ENCODE results near the gene ZBTB12.
"Not testable (repeated sequence)": the region's sequence is repeated elsewhere in the genome, so short reads cannot be mapped to it uniquely, and the experiment has no call there.

Gene ZBTB12

GRCh38 chr6:31874836-31875572, 26.9 kb downstream of the ZBTB12 start:
- no peak for DNase-seq

DNA sequence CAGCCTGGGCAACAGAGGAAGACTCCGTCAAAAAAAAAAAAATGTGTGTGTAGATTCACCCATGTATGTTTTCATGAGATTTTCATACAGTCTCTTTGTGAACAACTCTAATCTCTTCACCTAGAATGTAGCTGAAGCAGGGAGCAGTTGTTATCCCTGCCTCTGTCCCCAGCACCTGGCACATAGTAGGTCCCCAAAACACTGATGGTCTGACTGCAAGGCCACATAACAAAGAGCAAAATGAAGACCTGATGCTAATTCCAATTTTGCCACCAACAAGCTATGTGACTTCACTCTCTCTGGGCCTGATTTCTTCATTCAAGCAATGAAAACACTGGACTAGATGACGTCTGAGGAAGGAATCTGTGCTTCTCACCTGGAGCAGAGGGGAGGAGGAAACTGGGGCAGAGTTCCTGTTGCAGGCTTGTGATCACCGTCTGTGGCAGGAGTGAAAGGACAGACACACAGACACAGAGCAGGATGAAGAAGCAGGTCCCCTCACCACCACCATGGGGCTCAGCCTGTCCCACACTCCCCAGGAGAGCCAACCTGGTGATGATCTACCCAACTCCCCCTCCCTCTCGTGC, 27.7 kb downstream of the ZBTB12 start:
- DNase-seq: no peak

DNA sequence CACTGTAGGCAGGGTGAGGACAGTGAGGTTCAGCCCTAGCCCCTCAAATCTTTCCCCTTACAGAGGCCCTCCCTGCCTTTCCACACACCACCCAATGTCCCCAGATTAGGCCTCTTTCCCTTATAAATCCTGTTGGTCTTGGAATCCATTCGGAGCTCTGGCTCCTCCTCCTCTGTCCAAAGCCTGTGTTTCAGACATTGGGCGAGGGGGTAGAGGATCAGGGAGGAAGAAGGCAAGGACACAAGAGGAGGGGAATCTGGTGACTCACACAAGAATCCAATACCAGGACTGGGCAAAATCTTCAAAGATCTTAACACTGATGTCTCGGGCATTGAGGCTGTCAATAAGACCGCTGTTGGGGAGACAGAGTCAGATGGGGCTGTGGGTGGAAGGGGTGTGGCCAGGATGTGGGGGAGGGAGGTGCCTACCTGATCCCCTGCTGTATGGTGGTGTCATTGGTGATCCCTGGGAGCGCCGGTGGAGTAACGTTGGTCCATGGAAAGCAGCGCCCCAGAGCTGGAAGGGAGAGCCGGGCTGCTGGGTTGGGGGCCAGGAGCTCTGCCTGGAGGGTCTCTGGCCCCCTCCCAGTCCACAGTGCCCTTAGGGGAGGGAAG, 30.7 kb downstream of the ZBTB12 start:
- no peak for DNase-seq

DNA sequence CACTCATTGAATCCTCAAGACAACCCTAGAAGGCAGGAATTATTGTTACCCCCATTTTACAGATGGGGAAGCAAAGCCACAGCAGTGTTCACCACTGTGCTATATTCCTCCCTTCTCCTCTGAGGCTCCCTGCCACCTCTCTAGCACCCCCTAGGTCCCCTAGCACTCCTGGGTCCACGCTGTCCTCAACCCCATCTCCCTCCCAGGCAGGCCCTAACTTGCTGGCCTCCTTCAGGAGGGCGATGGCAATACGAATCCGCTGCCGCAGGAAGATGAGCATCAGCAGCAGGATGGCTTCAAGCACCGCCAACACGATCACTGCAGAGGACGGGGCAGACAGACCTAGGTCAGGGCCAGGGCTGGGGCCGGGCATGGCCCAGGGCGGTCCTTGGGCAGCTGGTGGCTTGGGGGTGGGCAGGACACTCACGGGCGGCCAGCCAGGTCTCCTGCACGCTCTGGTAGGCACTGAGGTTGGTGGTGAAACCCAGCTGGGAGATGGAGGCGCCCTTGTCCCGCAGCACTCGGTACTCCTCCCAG, 31.4 kb downstream of the ZBTB12 start:
- no peak for DNase-seq

- DNase-seq: no peak
Observed at GRCh38 chr6:31869343-31869742, 32.5 kb downstream of the ZBTB12 start.

DNA sequence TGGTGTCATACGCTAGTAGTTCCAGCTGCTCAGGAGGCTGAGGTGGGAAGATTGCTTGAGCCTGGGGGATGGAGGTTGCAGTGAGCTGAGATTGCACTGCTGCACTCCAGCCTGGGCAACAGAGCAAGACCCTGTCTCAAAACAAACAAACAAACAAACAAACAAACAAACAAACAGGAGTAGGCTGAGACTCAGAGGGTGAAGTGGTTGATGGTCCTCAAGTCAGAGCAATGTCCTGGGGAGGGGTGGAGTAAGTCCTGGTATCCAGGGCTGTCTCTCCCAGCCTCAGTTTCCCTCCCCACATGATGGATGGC, 33.3 kb downstream of the ZBTB12 start:
- DNase-seq: not testable (repeated sequence)

DNA sequence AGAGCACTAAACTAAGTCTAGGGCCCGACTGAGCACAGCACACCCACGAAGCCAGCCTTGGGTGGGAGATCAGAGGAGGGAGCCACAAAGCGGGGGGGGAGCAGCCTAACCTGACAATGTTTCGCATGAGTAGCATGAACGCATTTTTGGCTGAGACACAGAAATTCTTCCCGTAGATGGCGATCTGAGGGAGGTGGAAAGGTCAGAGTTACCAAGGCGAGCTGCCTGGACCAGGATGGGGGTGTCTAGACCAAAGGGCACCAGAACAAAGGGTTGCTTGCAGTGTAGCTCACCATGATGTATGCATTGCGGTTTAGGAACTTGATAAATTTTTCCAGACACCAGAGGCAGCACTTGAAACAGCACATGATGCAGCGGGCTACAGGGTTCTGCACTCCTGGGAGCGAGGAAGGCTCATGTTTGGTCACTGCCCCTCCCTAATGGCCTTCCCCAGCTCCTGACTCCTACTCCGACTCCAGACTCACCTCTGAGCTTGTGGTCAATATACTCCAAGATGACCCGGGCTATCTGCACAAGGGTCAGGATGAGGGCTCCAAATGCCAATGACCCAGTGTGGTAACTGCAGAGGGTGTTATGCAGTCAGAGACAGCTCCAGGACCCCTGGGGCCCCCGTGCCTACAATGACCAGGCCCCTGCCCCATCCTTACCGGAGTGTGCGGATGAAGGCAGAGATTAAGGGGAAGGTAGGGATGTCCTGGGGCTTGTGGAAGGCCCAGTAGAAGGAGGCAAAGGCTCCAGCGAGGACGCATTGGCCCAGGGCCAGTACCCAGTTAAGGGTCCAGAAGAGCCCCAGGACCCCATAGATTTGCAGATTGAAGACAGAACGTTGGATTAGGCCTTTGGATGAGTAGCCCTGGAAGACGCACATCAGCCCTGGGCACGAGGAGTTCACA, 36.4 kb downstream of the ZBTB12 start:
- DNase-seq: no peak

GRCh38 chr6:31864818-31865204, 37.1 kb downstream of the ZBTB12 start:
- no peak for DNase-seq

DNA sequence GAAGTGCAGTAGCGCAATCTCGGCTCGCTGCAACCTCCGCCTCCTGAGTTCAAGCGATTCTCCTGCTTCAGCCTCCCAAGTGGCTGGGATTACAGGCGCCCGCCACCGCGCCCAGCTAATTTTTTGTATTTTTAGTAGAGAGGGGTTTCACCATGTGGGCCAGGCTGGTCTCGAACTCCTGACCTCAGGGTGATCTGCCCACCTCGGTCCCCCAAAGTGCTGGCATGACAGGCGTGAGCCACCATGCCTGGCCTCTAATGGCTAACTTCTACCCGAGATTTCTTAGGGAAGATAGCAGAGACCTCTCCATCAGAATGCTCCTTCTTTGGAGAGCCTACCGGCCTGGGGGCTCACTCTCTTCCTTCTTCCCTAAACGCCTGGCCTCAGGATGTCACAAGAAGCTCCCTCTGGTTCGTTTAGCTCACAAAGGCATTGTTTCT, 37.7 kb downstream of the ZBTB12 start:
- DNase-seq: not testable (repeated sequence)

DNA sequence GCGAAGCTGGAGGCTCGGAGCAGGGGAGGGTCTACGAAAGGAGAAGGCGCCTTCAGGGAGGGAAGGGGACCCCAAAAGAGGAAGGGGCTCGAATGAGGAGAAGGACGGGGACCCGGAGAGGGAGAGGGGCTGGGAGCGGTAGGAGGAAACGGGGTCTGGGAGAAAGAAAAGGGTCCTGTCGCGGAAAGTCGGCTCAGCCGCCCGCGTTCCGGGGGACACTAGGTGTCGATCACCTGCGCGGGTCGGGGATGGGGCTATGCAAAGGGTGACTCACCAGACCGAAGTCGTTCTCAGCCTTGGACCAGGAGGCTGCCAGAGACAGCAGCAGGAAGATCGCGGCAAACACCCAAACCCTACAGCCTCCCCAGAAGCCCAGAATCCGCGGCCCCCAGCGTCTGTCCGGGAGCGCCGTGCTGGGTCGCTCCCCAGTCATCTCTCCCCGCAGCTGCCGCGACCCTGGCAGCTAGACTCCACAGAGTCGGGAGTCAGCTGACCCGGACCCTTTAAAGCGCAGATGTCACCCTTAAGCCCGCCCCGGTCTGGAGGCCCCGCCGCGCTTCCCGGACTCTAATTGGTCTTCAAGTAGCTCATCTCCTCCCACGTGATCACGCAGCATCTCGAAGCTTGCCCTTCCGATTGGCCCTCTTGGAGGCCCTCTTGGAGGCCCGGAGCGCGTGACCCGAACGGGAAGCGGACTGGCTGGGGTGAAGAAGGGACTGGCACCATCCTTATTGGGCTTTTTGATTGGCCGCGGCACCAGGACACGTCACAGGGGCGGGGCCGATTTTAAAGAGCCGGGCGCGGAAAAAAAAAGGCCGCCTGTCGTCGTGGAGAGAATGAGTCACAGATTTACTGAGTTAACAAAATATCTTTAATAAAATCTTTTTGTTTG, 39.3 kb downstream of the ZBTB12 start, which contains the start of gene NEU1:
TSS of gene NEU1 (minus strand) at position 478 of the 892 bp plus-strand sequence. CDS start at position 433, 45 bp downstream.
- peak; percentile 100 for DNase-seq

DNA sequence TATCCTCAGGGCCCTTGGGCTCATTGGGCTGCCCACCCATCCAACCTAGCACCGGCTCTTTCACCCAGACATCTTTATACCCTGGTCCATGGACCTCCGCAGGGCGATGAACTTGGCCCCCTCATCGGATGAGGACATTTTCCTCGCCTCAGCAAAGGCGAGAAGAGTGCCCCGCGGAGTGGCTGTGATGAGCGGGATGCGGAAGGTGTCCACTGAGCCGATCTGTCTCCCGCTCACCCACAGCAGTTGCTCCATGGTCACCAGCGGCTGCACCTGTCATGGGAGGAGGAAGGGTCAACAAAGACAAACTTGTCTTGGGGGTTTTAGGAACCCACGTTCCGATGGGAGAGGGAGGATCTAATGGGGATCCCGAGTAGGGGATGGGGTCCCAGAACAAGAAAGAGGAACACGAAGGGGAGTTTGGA, 40.0 kb downstream of the ZBTB12 start:
- DNase-seq: no peak

DNA sequence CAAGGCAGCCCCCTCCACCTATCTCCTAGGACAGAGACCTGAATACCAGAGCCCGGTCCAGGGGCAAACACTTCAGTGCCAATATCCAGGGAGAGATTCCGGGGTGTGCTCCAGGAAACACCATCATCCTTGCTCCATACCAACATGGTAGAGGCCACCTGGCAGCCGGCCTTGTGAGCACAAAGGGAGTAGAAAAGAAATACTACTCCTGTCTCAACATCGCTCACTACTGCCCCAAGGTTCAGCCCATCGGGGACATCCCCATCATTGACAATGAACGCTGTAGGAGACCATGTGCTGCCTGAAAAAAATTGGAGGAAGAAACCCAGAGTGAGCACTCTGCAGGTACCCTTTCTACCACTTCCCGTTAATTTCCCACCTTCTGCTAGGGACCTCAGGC, 40.7 kb downstream of the ZBTB12 start:
- DNase-seq: no peak

DNA sequence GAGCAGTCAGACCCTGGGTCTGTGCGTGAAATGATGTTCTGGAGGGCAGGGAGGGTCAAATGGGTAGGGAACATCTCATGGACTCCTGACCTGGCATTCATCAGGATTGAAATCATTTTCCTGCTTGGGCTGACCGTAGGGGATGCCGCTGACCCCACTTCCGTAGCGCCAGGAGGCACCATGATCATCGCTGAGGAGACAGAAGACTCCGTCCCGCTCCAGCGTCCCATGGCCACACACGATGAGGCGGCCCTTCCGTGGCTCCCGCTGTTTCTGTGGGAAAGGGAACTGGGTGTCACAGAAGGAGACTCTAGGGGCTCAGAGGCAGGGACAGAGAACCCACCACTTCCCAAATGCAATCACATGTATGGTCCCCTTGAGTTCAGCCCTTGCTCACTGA, 41.5 kb downstream of the ZBTB12 start:
- no peak for DNase-seq

DNA sequence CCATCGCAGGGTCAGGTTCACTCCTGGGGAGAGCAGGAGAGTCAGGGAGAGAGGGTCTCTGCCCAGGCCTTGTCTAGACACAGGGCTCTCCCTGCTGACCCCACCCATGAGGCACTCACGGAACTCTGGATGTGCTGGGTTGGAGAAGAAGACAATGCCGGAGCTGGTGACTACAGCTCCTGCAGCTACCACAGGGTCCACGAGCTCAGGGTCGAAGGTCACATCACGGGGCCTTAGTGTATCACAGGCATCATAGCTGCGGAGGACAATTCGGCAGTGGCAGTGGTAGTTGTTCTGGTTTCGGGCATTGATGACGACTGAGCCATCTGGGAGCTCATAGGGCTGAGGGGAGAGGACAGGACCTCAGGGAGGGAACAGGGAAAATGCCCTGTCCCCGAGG, 42.0 kb downstream of the ZBTB12 start:
- no peak for DNase-seq

DNA sequence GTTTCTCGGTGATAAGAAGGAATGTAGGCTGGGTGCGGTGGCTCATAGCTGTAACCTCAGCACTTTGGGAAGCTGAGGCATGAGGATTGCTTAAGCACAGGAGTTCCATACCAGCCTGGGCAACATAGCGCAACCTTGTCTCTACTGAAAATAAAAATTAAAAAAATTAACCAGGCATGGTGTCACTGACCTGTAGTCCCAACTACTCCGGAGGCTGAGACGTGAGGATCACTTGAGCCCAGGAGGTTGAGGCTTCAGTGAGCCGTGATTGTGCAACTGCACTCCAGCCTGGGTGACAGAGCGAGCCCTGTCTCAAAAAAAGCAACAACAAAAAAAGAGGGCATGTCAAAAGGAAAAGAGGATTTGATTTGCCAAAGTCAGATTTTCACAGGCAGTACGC, 43.2 kb downstream of the ZBTB12 start:
- DNase-seq: no peak

GRCh38 chr6:31857774-31858173, 44.1 kb downstream of the ZBTB12 start:
- not testable (repeated sequence) for DNase-seq

- not testable (repeated sequence) for DNase-seq
Observed at GRCh38 chr6:31851980-31852718, 49.7 kb downstream of the ZBTB12 start.

DNA sequence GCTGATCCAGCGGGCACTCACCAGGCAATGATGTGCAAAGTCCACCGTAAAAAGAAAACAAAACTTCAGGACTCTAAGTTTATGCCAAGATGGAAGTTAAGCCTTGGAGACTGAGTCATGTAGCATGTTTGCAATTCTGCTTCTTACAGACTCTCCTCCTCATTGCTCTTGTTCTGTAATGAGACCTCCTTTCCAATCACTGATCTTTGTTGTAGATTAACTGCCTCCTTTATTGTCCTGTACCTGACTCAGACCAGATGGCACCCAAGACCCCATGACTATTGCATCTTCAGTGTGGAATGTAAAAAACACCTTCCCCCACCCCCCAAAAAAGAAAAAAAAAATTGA, 50.4 kb downstream of the ZBTB12 start:
- no peak for DNase-seq

DNA sequence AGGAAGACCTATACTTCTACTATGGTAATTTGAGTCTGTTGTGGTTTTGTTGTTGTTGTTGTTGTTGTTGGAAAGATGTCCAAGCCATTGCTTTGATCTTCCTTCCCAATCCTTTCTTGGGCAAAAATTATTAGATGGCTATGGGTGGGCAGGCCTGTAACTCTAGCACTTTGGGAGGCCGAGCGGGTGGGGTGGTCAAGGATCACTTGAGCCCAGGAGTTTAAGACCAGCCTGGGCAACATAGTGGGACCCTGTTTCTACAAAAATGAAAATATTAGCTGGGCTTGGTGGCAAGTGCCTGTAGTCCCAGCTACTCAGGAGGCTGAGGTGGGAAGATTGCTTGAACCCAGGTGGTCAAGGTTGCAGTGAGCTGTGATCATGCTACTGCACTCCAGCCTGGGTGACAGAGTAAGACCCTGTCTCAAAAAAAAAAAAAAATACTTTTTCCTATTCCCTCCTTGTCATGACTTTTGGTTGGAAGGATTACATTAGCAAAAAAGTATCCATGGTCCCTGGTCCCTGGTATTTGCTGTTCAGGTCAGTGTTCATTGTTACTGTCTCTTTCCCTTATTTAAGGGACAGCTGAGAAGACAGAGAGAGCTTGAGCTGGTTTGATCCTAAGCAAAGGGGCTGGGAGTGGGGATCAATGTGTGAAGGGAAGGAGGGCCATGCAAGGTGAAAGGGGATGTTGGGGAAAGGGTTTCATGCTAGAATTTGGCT, 51.0 kb downstream of the ZBTB12 start:
- no peak for DNase-seq

Measured in hippocampal formation (tissue), 2 donors.